Astrocyte of the cerebellum (primary cell): ENCODE results near the gene RNASEH2B.

Experiments used
- DNase-seq: peaks from one replicate; pipeline ENCODE4 v3.0.0-alpha.2; 2011; ENCODE audit warnings: low read depth
- H3K4me3 ChIP-seq: 2 replicates; pipeline ENCODE4 v1.5.1; 2011; ENCODE audit warnings: mild to moderate bottlenecking, low read depth, low read length, moderate library complexity
- CTCF ChIP-seq: IDR thresholded peaks from 2 replicates; pipeline ENCODE4 v1.5.1; 2012; ENCODE audit warnings: low read length, low read depth, moderate library complexity, mild to moderate bottlenecking; ENCODE audit errors: missing control alignments
- in situ Hi-C: cut with HindIII; loops from 2 replicates; pipeline ENCODE4 v1.10.0; 2017; ENCODE audit warnings: low sequenced_read_pairs

Gene RNASEH2B, protein sequence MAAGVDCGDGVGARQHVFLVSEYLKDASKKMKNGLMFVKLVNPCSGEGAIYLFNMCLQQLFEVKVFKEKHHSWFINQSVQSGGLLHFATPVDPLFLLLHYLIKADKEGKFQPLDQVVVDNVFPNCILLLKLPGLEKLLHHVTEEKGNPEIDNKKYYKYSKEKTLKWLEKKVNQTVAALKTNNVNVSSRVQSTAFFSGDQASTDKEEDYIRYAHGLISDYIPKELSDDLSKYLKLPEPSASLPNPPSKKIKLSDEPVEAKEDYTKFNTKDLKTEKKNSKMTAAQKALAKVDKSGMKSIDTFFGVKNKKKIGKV

DNA sequence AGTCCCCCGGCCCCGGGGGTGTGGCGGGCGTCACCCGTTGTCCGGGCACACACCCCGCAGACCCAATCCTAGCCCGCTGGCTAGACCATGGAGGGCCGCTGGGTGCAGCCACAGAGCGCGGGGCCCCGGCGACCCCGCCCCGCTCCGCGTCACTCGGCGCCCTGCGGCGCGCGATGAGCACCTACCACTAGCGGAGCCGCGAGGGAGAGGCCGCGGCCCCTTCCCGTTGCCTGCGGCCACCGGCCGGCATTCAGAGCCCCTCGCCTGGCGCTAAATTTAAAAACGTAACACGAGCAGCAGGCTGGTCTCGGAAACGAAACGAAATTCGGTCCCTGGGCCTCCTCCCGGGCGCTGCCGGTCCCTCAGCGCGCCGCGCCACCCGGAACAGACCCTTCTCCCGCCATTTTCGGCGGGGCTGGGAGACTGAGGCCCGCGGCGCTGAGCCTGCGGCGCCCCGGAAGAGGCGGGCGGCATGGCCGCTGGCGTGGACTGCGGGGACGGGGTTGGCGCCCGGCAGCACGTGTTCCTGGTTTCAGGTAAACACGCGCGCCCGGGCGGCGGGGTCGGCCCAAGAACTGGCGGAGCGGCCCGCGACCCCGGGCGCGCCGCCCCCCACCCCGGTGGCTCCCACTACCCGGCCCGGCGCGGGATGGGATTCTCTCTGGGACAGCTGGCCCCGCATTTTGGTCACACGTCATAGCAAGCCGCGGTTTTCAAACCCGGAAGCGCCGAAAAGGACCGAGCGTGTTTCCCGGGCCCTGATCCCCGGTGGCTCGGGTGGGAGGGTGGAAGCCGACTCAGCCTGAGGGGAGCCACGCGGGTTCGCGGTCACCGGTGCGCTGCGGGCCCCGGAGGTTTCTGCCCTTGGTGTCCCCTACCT, at the start of gene RNASEH2B:
Gene RNASEH2B, plus strand, starts transcription at position 187 of the 880 bp plus-strand sequence. Its CDS starts 286 bp downstream, at position 473.
- in situ Hi-C loops, result no loop called here

GRCh38 chr13:50864492-50864891, 45.1 kb upstream of the RNASEH2B start:
- no peak for TF ChIP-seq CTCF
- no peak for DNase-seq
- in situ Hi-C loops, result no loop called here
- no peak overlapping the region for H3K4me3 ChIP-seq

More for the DNA sequence above, at the start of gene RNASEH2B:
- DNase-seq, result peak; percentile 13
- H3K4me3 ChIP-seq, result peak within 1 kb of the TSS; percentile 73
- no peak for TF ChIP-seq CTCF

- no peak for TF ChIP-seq CTCF
- in situ Hi-C loops, result no loop called here
- DNase-seq, result no peak
- H3K4me3 ChIP-seq, result no peak overlapping the region
These were observed 42.6 kb upstream of the RNASEH2B start for GRCh38 chr13:50866817-50867636.

- TF ChIP-seq CTCF, result no peak
- in situ Hi-C loops, result no loop called here
- DNase-seq, result no peak
- H3K4me3 ChIP-seq, result no peak overlapping the region
These were observed 42.0 kb upstream of the RNASEH2B start for GRCh38 chr13:50867637-50867945.

DNA sequence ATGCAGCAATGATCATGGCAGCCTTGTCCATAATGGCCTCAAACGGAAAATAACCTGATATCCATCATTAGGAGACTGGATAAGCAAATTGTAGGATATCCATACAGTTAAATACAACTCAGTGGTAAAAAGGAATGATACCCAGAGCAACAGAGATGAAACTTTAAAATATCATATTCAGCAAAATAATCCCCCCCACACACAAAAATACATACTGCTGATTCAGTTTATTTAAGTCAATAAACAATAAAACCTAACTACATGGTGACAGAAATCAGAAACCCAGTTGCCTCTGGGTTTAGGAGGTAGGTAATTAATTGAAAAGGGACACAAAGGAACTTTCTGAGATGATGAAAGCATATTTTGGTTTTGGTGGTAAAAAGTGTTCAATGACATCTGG, 38.2 kb upstream of the RNASEH2B start:
- in situ Hi-C loops, result no loop called here
- no peak for DNase-seq
- no peak for TF ChIP-seq CTCF
- H3K4me3 ChIP-seq, result no peak overlapping the region

DNA sequence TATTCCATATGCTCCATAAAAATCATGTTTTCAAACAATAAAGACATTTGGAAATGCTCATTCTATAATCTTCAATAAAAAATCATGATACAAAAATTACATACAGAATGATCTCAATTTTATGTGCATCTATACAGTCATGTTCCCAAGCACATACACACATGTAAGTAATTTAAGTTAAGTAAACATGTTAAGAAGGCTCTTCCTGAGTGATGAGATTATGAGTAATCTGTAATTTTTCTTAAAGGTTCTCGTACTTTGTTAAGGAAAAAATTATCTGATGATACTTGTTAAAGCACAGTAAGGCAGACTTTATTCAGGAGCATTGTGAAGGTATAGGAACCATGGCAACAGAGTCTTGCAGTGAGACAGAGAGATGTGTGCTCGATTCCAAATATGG, 36.1 kb upstream of the RNASEH2B start:
- no peak overlapping the region for H3K4me3 ChIP-seq
- in situ Hi-C loops, result no loop called here
- no peak for TF ChIP-seq CTCF
- DNase-seq, result no peak
